SU-DHL-6 (cell line): Measurements from ENCODE around the gene POLN.

ENCODE experiments used
- H2AFZ ChIP-seq: fragments of 200-600 bp; sonication (generic); 2 replicates; pipeline ENCODE4 v1.6.1; 2014; ENCODE audit warnings: low read depth, mild to moderate bottlenecking, moderate library complexity, mixed read lengths, antibody characterized with exemption, low read length; ENCODE audit not compliant: severe bottlenecking
- H3F3A ChIP-seq: fragments of 200-600 bp; shearing (Covaris generic); 2 replicates; pipeline ENCODE4 v1.6.0; 2016; ENCODE audit warnings: antibody characterized with exemption, mild to moderate bottlenecking; ENCODE audit not compliant: insufficient read depth
- H3K27ac ChIP-seq: fragments of 200-600 bp; sonication (generic); 2 replicates; pipeline ENCODE4 v1.5.1; 2016; ENCODE audit warnings: low read depth, mild to moderate bottlenecking, low read length, moderate library complexity, mixed read lengths
- H3K27me3 ChIP-seq: fragments of 200-600 bp; sonication (generic), shearing (Covaris generic); 2 replicates; pipeline ENCODE4 v1.6.0; 2014; ENCODE audit warnings: mild to moderate bottlenecking, low read length
- H3K36me3 ChIP-seq: fragments of 200-600 bp; sonication (generic); 2 replicates; pipeline ENCODE4 v1.6.1; 2014; ENCODE audit warnings: mild to moderate bottlenecking, low read length, mixed read lengths
- H3K4me2 ChIP-seq: fragments of 300-600, 200-600 bp; shearing (Covaris generic), sonication (generic); 2 replicates; pipeline ENCODE4 v1.6.0; 2014; ENCODE audit warnings: low read length, low read depth, mild to moderate bottlenecking; ENCODE audit not compliant: poor library complexity, severe bottlenecking
- H3K4me3 ChIP-seq: fragments of 200-600 bp; sonication (generic); 2 replicates; pipeline ENCODE4 v1.5.1; 2014; ENCODE audit warnings: antibody characterized with exemption, low read length, mild to moderate bottlenecking, mixed read lengths; ENCODE audit not compliant: insufficient read depth, poor library complexity, severe bottlenecking
- H3K79me2 ChIP-seq: fragments of 200-600 bp; sonication (generic); 2 replicates; pipeline ENCODE4 v1.6.1; 2014; ENCODE audit warnings: mild to moderate bottlenecking, low read length, moderate library complexity; ENCODE audit not compliant: insufficient read depth
- H3K9ac ChIP-seq: fragments of 200-600 bp; sonication (generic); 2 replicates; pipeline ENCODE4 v1.7.0; 2014; ENCODE audit warnings: mild to moderate bottlenecking, low read length
- H3K9me2 ChIP-seq: fragments of 200-600 bp; sonication (generic); replicated peaks from 2 replicates; pipeline ENCODE4 v1.6.1; 2014; ENCODE audit warnings: low read length; ENCODE audit not compliant: insufficient read depth
- H3K9me3 ChIP-seq: fragments of 200-600 bp; sonication (generic); 2 replicates; pipeline ENCODE4 v1.6.1; 2014; ENCODE audit warnings: low read length, mixed read lengths; ENCODE audit not compliant: insufficient read depth
- H4K20me1 ChIP-seq: fragments of 200-600 bp; sonication (generic); 2 replicates; pipeline ENCODE4 v1.6.1; 2014; ENCODE audit warnings: low read depth, mild to moderate bottlenecking, antibody characterized with exemption, low read length, moderate library complexity, mixed read lengths
- EZH2phosphoT487 ChIP-seq: fragments of 200-600 bp; sonication (generic), shearing (Covaris generic); conservative IDR thresholded peaks from 2 replicates; pipeline ENCODE4 v1.6.1; 2018; ENCODE audit warnings: mild to moderate bottlenecking, antibody characterized with exemption, low read length, moderate library complexity, mixed read lengths
- TF ChIP-seq, protein P1 (sequence below): fragments of 200-600 bp; sonication (generic); IDR thresholded peaks from one replicate; pipeline ENCODE4 v1.5.1; 2017; ENCODE audit warnings: antibody characterized with exemption, mild to moderate bottlenecking, low read length, moderate library complexity; ENCODE audit not compliant: insufficient read depth, poor library complexity, severe bottlenecking

Gene POLN

DNA sequence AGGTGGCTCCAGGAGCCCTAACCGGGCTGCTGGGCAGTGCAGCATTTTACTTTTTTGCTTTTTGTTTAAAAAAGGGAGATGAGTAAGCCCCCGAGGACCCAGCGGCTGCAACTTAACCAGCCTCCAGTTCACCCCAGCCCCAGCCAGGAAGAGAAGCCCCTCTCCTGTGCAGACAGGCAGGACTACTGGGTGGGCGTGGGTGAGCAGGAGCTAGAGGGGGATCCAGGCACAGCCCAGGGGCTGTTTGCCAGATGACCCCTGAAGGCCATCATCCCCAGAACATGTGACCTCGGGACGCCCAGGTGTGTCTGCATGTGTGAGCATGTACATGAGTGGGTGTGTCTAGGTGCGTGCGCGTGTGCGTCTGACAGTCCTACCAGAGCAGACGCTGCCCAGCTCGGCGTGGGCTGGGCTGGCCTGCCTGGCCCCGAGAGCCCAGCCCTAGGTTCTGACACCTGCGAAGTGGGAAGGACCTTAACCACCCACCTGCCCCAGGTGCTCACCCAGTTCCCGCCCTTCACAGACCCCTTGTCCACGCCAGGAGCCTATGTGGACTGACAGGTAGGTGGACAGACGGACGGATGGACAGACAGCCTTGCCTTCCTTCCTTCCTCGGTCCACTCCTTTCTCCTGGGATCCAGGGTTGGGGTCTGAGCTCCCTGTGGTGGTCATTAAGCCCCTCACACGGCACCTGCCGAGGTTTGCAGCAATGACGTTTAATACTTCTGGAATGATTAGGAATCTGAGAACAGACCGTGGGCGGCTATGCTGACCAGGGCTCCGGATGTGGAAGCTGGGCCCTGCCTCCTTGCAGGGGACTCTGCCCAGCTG, 7.8 kb upstream of the POLN start:
- Histone ChIP-seq H3K9ac (no peak overlapping the region), H4K20me1 (no peaks in the 10 kb centered on the region), H3K36me3 (no peaks in the 10 kb centered on the region), H3K27ac (no peak overlapping the region), H3K4me3 (no peak overlapping the region), H3K79me2 (no peaks in the 10 kb centered on the region), H3K9me2 (no peaks in the 10 kb centered on the region), H3K27me3 (no peaks in the 10 kb centered on the region), H2AFZ (no peak overlapping the region), H3K4me2 (no peak overlapping the region), H3F3A (no peaks in the 10 kb centered on the region), H3K9me3 (no peaks in the 10 kb centered on the region)
- TF ChIP-seq EZH2phosphoT487 = no peak
- TF ChIP-seq, protein P1, sequence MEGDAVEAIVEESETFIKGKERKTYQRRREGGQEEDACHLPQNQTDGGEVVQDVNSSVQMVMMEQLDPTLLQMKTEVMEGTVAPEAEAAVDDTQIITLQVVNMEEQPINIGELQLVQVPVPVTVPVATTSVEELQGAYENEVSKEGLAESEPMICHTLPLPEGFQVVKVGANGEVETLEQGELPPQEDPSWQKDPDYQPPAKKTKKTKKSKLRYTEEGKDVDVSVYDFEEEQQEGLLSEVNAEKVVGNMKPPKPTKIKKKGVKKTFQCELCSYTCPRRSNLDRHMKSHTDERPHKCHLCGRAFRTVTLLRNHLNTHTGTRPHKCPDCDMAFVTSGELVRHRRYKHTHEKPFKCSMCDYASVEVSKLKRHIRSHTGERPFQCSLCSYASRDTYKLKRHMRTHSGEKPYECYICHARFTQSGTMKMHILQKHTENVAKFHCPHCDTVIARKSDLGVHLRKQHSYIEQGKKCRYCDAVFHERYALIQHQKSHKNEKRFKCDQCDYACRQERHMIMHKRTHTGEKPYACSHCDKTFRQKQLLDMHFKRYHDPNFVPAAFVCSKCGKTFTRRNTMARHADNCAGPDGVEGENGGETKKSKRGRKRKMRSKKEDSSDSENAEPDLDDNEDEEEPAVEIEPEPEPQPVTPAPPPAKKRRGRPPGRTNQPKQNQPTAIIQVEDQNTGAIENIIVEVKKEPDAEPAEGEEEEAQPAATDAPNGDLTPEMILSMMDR = no peak

DNA sequence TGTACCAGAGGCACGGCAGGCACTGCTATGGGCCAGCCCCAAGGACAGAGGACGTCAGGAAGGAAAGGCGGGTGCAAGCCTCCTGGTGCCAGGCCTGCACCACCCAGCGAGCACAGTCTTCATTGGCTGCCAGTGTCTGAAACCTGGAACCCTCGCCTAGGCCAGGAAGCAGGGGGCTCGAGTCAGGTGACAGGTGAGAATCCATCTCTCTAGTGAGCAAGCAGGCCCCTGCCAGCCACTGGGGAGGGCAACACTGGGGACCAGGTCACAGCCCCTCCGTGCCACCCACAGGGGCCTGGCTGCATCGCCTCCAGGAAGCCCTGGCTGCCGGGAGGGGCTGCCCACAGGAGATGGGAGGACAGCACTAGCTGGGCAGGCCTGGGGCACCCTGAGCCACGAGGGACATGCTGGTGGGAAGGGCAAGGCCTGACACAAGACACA, 6.9 kb upstream of the POLN start:
- TF ChIP-seq, protein P1 = no peak
- no peak for TF ChIP-seq EZH2phosphoT487
- Histone ChIP-seq H2AFZ (no peak overlapping the region), H3K27ac (no peak overlapping the region), H3K36me3 (no peaks in the 10 kb centered on the region), H4K20me1 (no peaks in the 10 kb centered on the region), H3K9ac (no peak overlapping the region), H3K9me3 (no peaks in the 10 kb centered on the region), H3F3A (no peaks in the 10 kb centered on the region), H3K4me3 (no peak overlapping the region), H3K79me2 (no peaks in the 10 kb centered on the region), H3K27me3 (no peaks in the 10 kb centered on the region), H3K4me2 (no peak overlapping the region), H3K9me2 (no peaks in the 10 kb centered on the region)

DNA sequence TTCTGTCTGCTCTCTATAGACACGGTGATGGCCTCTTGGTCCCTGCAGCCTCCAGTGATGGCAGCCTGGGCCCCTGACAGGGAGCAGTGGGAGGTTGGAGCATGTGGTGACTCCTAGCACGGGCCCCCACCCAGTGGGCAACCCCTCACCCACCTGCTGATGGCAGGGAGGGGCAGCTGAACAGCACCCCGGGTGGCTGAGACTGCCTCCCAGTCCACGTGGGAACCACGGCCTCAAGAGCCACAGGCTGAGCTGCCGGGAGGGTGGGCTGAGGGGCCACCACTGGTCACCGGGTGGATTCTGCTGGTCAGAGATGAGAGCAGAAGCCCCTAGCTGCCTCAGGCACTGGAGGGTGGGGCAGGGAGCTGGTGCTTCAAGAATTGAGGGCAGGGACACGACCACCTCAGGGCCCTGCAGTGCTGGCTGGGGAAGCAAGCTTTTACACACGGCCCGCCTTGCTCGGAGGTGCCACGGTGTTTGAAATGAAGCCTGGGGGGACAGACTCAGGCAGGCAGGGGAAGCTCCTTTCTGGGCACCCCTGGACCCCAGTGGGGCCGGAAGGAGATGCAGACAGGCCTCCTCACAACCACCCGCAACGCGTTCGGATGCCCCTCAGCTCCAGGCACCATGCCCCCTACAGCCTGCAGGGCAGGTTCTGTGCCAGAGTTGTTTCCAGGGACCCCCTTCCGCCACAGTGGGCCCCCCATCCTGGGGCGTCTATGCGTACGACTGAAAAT, 6.3 kb upstream of the POLN start:
- Histone ChIP-seq H3K27me3 (no peaks in the 10 kb centered on the region), H3K9ac (no peak overlapping the region), H3K4me2 (no peak overlapping the region), H4K20me1 (no peaks in the 10 kb centered on the region), H3K36me3 (no peaks in the 10 kb centered on the region), H3F3A (no peaks in the 10 kb centered on the region), H3K9me2 (no peaks in the 10 kb centered on the region), H3K9me3 (no peaks in the 10 kb centered on the region), H2AFZ (no peak overlapping the region), H3K4me3 (no peak overlapping the region), H3K79me2 (no peaks in the 10 kb centered on the region), H3K27ac (no peak overlapping the region)
- TF ChIP-seq, protein P1 = no peak
- TF ChIP-seq EZH2phosphoT487 = no peak
